ENCODE measurements around the gene WDCP.

Gene WDCP

DNA sequence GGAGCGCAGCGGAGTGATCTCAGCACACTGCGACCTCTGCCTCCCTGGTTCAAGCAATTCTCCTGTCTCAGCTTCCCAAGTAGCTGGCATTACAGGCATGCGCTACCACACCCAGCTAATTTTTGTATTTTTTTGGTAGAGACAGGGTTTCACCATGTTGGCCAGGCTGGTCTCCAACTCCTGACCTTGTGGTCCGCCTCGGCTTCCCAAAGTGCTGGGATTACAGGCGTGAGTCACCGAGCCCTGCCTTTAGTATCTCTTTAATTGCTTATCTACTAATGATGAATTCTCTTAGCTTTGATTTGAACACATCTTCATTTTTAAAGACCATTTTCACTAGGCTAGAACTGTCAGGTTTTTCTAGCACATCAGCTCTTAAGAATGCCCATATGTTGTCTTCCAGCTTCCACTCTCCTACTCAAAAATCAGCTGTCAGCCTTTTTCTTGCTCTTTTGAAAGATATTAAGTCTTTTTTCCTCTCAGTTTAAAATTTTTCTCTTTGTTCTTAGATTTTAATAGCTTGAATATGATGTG is 53.4 kb downstream of the WDCP start:
- DNase-seq (ENCODE audit: low read depth): peak; percentile 54

DNA sequence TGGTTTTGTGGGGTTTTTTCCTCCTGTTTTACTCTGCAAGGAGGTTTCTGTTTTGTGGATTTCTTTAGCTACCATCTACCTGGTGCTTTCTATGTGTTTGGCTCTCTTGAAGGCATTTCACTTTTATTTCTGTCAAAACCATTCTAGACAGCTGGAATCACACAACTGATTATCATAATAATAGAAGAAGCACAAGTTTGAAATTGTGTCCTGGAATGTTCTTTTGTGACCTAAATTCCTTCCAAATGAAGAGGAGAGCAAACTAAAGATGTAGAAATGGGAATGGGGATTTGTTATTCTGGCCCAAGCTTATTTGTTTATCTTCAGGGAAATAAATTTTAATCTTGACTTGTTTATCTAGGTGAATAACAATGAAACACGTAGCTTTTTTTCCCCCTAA is 54.3 kb downstream of the WDCP start:
- no peak for DNase-seq (ENCODE audit: low read depth)

DNA sequence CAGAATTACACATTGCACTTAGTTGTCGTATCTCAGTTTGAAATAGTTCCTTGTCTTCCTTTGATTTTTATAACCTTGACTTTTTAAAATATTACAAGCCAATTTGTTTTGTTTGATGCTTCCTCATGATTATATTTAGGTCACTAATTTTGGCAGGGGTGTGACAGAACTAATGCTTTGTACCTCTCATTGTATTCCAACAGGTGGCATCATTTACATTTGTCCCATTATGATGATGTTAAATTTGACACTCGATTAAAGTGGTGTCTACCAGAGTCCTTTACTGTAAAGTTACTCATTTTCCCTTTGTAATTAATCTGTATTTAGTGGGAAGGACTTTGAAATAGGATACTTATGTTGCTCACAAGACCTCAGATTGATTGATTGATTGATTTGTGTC is 58.8 kb downstream of the WDCP start:
- peak; percentile 12 for DNase-seq (ENCODE audit: low read depth)

Data from amniotic epithelial cell (primary cell).